ENCODE results near the gene TENT5C. TPM values are rescaled to one million over a fixed set of nuclear protein-coding genes. Genes with fewer than 3 reads are reported as not detected.

The TENT5C gene
- total and polyA plus RNA-seq, 2 of the 8 experiments (the other 6 are each of a cell fraction or from before 2014, with no cell fraction given): 0.38 to 0.99 TPM

DNA sequence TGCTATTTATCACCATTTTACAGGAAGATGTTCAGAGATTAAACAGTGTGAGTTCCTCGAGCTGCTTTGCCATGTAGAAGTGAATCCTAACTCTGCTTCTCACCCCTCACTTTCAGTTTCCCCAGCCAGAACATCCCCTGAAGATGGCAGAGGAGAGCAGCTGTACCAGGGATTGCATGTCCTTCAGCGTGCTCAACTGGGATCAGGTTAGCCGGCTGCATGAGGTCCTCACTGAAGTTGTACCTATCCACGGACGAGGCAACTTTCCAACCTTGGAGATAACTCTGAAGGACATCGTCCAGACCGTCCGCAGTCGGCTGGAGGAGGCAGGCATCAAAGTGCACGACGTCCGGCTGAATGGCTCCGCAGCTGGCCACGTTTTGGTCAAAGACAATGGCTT lies 16.9 kb downstream of the TENT5C start:
- H4K8ac ChIP-seq (ENCODE audit: extremely low read depth, insufficient read depth, low read length): no peak overlapping the region
- no peak for TF ChIP-seq SAP30 (IDR thresholded peaks at IDR 0.05; ENCODE audit: insufficient read depth, insufficient replicate concordance, low read length)
- TF ChIP-seq TEAD4 (IDR thresholded peaks at IDR 0.05; ENCODE audit: low read depth, low read length): no peak
- no peak for TF ChIP-seq GTF2F1 (IDR thresholded peaks at IDR 0.05; ENCODE audit: borderline replicate concordance, low read depth, low read length)
- no peak for TF ChIP-seq POLR2A (IDR thresholded peaks at IDR 0.05; ENCODE audit: control extremely low read depth in 1 of 2, low read depth in 2 of 2, low read length in 2 of 2)
- no peak for TF ChIP-seq TBP (IDR thresholded peaks at IDR 0.05; ENCODE audit: low read depth, low read length)
- TF ChIP-seq HDAC6 (IDR thresholded peaks at IDR 0.05; ENCODE audit: low read depth, low read length): no peak
- no peaks in the 10 kb centered on the region for H4K20me1 ChIP-seq (replicated peaks in 1 of 2; ENCODE audit: control insufficient read depth in 1 of 2, insufficient read depth in 2 of 2, low read length in 2 of 2)
- no peak overlapping the region for H2BK5ac ChIP-seq (ENCODE audit: low read depth, low read length)
- H3K14ac ChIP-seq (ENCODE audit: insufficient read length): no peak overlapping the region
- no peak overlapping the region for H3K27ac ChIP-seq (ENCODE audit: low read depth, low read length)
- no peaks in the 10 kb centered on the region; the same call in 1 of the 2 replicates for H3K79me1 ChIP-seq (ENCODE audit: low read depth, low read length)
- no peak overlapping the region for H3K4me3 ChIP-seq (ENCODE audit: extremely low read depth in 1 of 4, insufficient read depth in 2 of 4, low read depth in 3 of 4, low read length in 4 of 4)
- no peak overlapping the region for H4K5ac ChIP-seq (ENCODE audit: insufficient read length, low read depth, low read length)
- H3K56ac ChIP-seq (replicated peaks; ENCODE audit: insufficient read length, low read depth, low read length): no peak overlapping the region
- WGBS, 2 experiments (ENCODE audit: extremely low coverage in 1 of 2, insufficient coverage in 1 of 2, insufficient read length in 1 of 2, insufficient replicate concordance in 2 of 2, low coverage in 1 of 2, low lambda C conversion rate in 2 of 2, missing lambda C conversion rate in 1 of 2): 89% methylated on average over 14 of the region's 14 CpGs; no CpG with 5 or more reads in 1 of the 2 experiments
- H3K18ac ChIP-seq (ENCODE audit: extremely low read depth, low read length): no peak overlapping the region
- no peak for DNase-seq (ENCODE audit: low read depth in 1 of 2, low spot score in 2 of 2)
- no peaks in the 10 kb centered on the region for H3K4me1 ChIP-seq (replicated peaks in 1 of 4; ENCODE audit: control insufficient read depth in 3 of 4, insufficient read depth in 4 of 4, low read length in 3 of 4)
- ChIA-PET CTCF (ENCODE audit: partially characterized antibody) (interaction anchor here (1.0 to 1.9 kb wide), 4 partner anchors 15 to 131 kb away, joined by 3 to 7 read pairs (median 4); no protein-coding TSS in a partner anchor), POLR2A (ENCODE audit: partially characterized antibody) (interaction anchor here (1.5 kb wide), 1 partner anchor 16 kb away, joined by 3 read pairs; no protein-coding TSS in a partner anchor)
- H2BK12ac ChIP-seq (ENCODE audit: low read depth, low read length): no peak overlapping the region
- FAIRE-seq: no peak
- no peaks in the 10 kb centered on the region for H3K79me2 ChIP-seq (ENCODE audit: control insufficient read depth in 1 of 2, insufficient read depth in 2 of 2, low read length in 2 of 2)
- no peak overlapping the region for H3K4me2 ChIP-seq (ENCODE audit: insufficient read depth in 1 of 2, low read depth in 2 of 2, low read length in 2 of 2)
- H2AK5ac ChIP-seq (ENCODE audit: low read depth, low read length): no peak overlapping the region
- H3K36me3 ChIP-seq (ENCODE audit: control insufficient read depth in 2 of 4, insufficient read depth in 4 of 4, low read length in 3 of 4): no peaks in the 10 kb centered on the region; a peak in 1 of 8 replicates
- no peak overlapping the region for H3K4ac ChIP-seq (replicated peaks; ENCODE audit: insufficient read length, low read depth, low read length)
- H3K23ac ChIP-seq (ENCODE audit: insufficient read length): no peak overlapping the region
- H2BK20ac ChIP-seq (ENCODE audit: low read length): no peak overlapping the region
- H2BK120ac ChIP-seq (replicated peaks; ENCODE audit: low read depth, low read length): no peak overlapping the region
- no peak overlapping the region for H2AFZ ChIP-seq (ENCODE audit: low read length)
- H2BK15ac ChIP-seq (ENCODE audit: low read length): no peak overlapping the region
- no peaks in the 10 kb centered on the region for H3K27me3 ChIP-seq (replicated peaks in 1 of 4; ENCODE audit: control insufficient read depth in 3 of 4, extremely low read depth in 1 of 4, insufficient read depth in 3 of 4, low read length in 3 of 4)
- H3K23me2 ChIP-seq (ENCODE audit: low read depth, low read length): no peaks in the 10 kb centered on the region
- no peaks in the 10 kb centered on the region for H3K9me3 ChIP-seq (ENCODE audit: insufficient read depth in 2 of 2, low read depth in 1 of 2, low read length in 1 of 2)
- H3K9ac ChIP-seq (replicated peaks in 1 of 4; ENCODE audit: extremely low read depth in 1 of 4, low read depth in 3 of 4, low read length in 3 of 4): no peak overlapping the region
- no peak overlapping the region for H4K91ac ChIP-seq (replicated peaks; ENCODE audit: insufficient read length, low read length)
